GM18868 (cell line): Measurements from ENCODE around the gene IL9.

Experiments used
- ATAC-seq: cut with Tn5 transposase; IDR thresholded peaks from one replicate; pipeline ENCODE4 v1.9.1; 2021; ENCODE audit warnings: mild to moderate bottlenecking, moderate library complexity; ENCODE audit not compliant: unreplicated experiment

IL9 gene

GRCh38 chr5:135843571-135844337, 51.9 kb downstream of the IL9 start:
- no peak for ATAC-seq

- no peak for ATAC-seq
These were observed 52.9 kb downstream of the IL9 start for GRCh38 chr5:135842737-135843136.
